Endothelial cell of umbilical vein (primary cell): ENCODE data around the gene ATN1. TPM values are rescaled to one million over a fixed set of nuclear protein-coding genes. Genes with fewer than 3 reads are reported as not detected.

Experiments used
- BruUV-seq: library from RNA; stranded (reverse); fragments of 400-500 nt; replicated peaks from 2 replicates; lab custom pipeline; 2021; lab: Mats Ljungman, UMichigan
- CTCF ChIA-PET: fragments of 300-600, 350-600 bp; sonication (Branson Sonifier 250); formaldehyde crosslinking; loops from one replicate; lab custom pipeline; 2021; ENCODE audit warnings: antibody characterized with exemption, inconsistent platforms; lab: Charles Lee
- POLR2A ChIA-PET: fragments of 300-600, 350-600 bp; sonication (Branson Sonifier 250); formaldehyde crosslinking; loops from one replicate; lab custom pipeline; 2021; ENCODE audit warnings: antibody characterized with exemption, inconsistent platforms; lab: Charles Lee
- DNase-seq: peaks from one replicate; pipeline ENCODE4 v3.0.0-alpha.2; 2011; ENCODE audit warnings: low read depth, low spot score
- FAIRE-seq: peaks from 2 replicates; lab custom pipeline; 2011; peaks lifted over from hg19 to GRCh38; lab: Jason Lieb, UNC
- H2AFZ ChIP-seq: 2 replicates; pipeline ENCODE4 v1.6.0; 2012; ENCODE audit warnings: low read depth, low read length, control low read depth, inconsistent platforms
- H3K27ac ChIP-seq: 2 replicates; pipeline ENCODE4 v1.5.1; 2011; ENCODE audit warnings: low read depth, mild to moderate bottlenecking, control low read depth, low read length, moderate library complexity; ENCODE audit not compliant: insufficient read depth
- H3K27me3 ChIP-seq, 2 experiments: 2 replicates each; pipeline versions ENCODE4 v1.6.0 to v1.6.1; 2011; ENCODE audit warnings: low read length in 2 of 2, mixed read lengths in 1 of 2; ENCODE audit not compliant: control insufficient read depth in 2 of 2, insufficient read depth in 2 of 2
- H3K36me3 ChIP-seq, 2 experiments: 2 replicates in 1 of 2; 3 replicates in 1 of 2; pipeline ENCODE4 v1.5.1; 2011; ENCODE audit warnings: low read length in 2 of 2, mild to moderate bottlenecking in 1 of 2, moderate library complexity in 1 of 2; ENCODE audit not compliant: control insufficient read depth in 2 of 2, insufficient read depth in 2 of 2; ENCODE audit errors: extremely low read depth in 1 of 2
- H3K4me1 ChIP-seq: 3 replicates; pipeline ENCODE4 v1.5.1; 2011; ENCODE audit warnings: mild to moderate bottlenecking, low read length; ENCODE audit not compliant: control insufficient read depth, insufficient read depth; ENCODE audit errors: extremely low read depth
- H3K4me2 ChIP-seq: 2 replicates; pipeline ENCODE4 v1.6.1; 2011; ENCODE audit warnings: low read length, control low read depth, mixed read lengths; ENCODE audit not compliant: insufficient read depth
- H3K4me3 ChIP-seq, 3 experiments: fragments of 200-600 bp in 1 of 3; sonication (generic), shearing (Covaris generic) in 1 of 3; replicated peaks in 1 of 3; 2 replicates each; pipeline ENCODE4 v1.5.1; 2011 to 2016; ENCODE audit warnings: control low read depth in 3 of 3, low read length in 3 of 3, mild to moderate bottlenecking in 2 of 3, inconsistent platforms in 1 of 3, low read depth in 1 of 3, moderate library complexity in 1 of 3; ENCODE audit not compliant: insufficient read depth in 1 of 3
- H3K79me2 ChIP-seq: 2 replicates; pipeline ENCODE4 v1.6.0; 2012; ENCODE audit warnings: low read length, inconsistent platforms; ENCODE audit not compliant: control insufficient read depth, insufficient read depth
- H3K9ac ChIP-seq: replicated peaks from 2 replicates; pipeline ENCODE3; 2011; ENCODE audit warnings: low read length, control low read depth; ENCODE audit not compliant: insufficient read depth; ENCODE audit errors: extremely low read depth
- H3K9me1 ChIP-seq: replicated peaks from 3 replicates; pipeline ENCODE4 v1.6.0; 2011; ENCODE audit warnings: mild to moderate bottlenecking, low read length; ENCODE audit not compliant: control insufficient read depth, insufficient read depth; ENCODE audit errors: extremely low read depth
- H3K9me3 ChIP-seq: replicated peaks from 2 replicates; pipeline ENCODE4 v1.5.1; 2012; ENCODE audit warnings: low read length, inconsistent platforms; ENCODE audit not compliant: control insufficient read depth, insufficient read depth
- H4K20me1 ChIP-seq: replicated peaks from 2 replicates; pipeline ENCODE3; 2011; ENCODE audit warnings: mild to moderate bottlenecking, low read length; ENCODE audit not compliant: control insufficient read depth, insufficient read depth; ENCODE audit errors: extremely low read depth
- CTCF ChIP-seq, 2 donors: IDR thresholded peaks; 1 replicate in 1 of 2; 2 replicates in 1 of 2; pipeline ENCODE4 v1.5.1; 2011; ENCODE audit warnings: low read length in 2 of 2, mild to moderate bottlenecking in 2 of 2, moderate library complexity in 2 of 2, control low read depth in 1 of 2, inconsistent platforms in 1 of 2, low read depth in 1 of 2; ENCODE audit not compliant: insufficient read depth in 1 of 2; ENCODE audit errors: extremely low read depth in 1 of 2
- GATA2 ChIP-seq: IDR thresholded peaks from 2 replicates; pipeline ENCODE4 v1.7.0; 2011; ENCODE audit warnings: low read depth, mild to moderate bottlenecking, moderate library complexity, mixed read lengths, low read length; ENCODE audit not compliant: insufficient read length, insufficient read depth
- JUN ChIP-seq: IDR thresholded peaks from 2 replicates; pipeline ENCODE4 v1.6.1; 2011; ENCODE audit warnings: borderline replicate concordance, low read depth; ENCODE audit not compliant: insufficient read length, insufficient read depth
- MYC ChIP-seq: IDR thresholded peaks from one replicate; pipeline ENCODE4 v1.6.1; 2011; ENCODE audit warnings: mild to moderate bottlenecking, low read depth, low read length
- POLR2A ChIP-seq: IDR thresholded peaks from 2 replicates; pipeline ENCODE4 v1.6.1; 2012; ENCODE audit warnings: low read depth, mild to moderate bottlenecking, control low read depth, low read length
- POLR2AphosphoS5 ChIP-seq: IDR thresholded peaks from 2 replicates; pipeline ENCODE4 v1.6.1; 2012; ENCODE audit warnings: low read depth, mild to moderate bottlenecking, control low read depth, low read length, moderate library complexity; ENCODE audit not compliant: insufficient read depth
- dilution Hi-C: fragments of 300-500 bp; cut with MboI; formaldehyde crosslinking; loops from one replicate; pipeline ENCODE4 v1.15.0; 2019; ENCODE audit warnings: low sequenced_read_pairs; ENCODE audit not compliant: extremely low pct_ligation_motif_present
- intact Hi-C: fragments of 100-400 bp; cut with micrococcal nuclease; formaldehyde crosslinking; loops from one replicate; pipeline ENCODE4 v1.10.0; 2022
- polyA plus RNA-seq, 4 experiments: library from polyadenylated mRNA; depleted of rRNA in 3 of 4; stranded (reverse) in 3 of 4; unstranded in 1 of 4; fragments of >200 nt; gene quantifications; 2 replicates each; pipeline versions ENCODE4 v1.2.1 to v1.2.3, GENCODE V29; 2011 to 2012; ENCODE audit warnings: missing spikeins in 1 of 4
- total RNA-seq: library from RNA; stranded (reverse); gene quantifications from 2 replicates; pipeline ENCODE4 v1.2.3, GENCODE V29; 2021
- TF ChIP-seq, protein P1 (sequence below): IDR thresholded peaks from 2 replicates; pipeline ENCODE4 v1.6.1; 2011; ENCODE audit not compliant: insufficient read depth, insufficient read length

The ATN1 gene
- total and polyA plus RNA-seq, 2 donors (not counting 3 experiments of a cell fraction or from before 2014, with no cell fraction given) = 46.4 to 117 TPM

GRCh38 chr12:6947615-6948014 lies 19.9 kb downstream of the ATN1 start:
- ChIA-PET CTCF (interaction anchor here (0.7 to 6.0 kb wide), 4 partner anchors 14 to 163 kb away, joined by 3 to 73 read pairs (median 10); partner anchors contain the start of gene C1RL), POLR2A (interaction anchor here (0.6 kb wide), 1 partner anchor 81 kb away, joined by 6 read pairs; no protein-coding TSS in a partner anchor)
- no peak overlapping the region for H3K9ac ChIP-seq
- H3K4me3 ChIP-seq = no peak overlapping the region
- no peak for FAIRE-seq
- no peak overlapping the region for H3K27ac ChIP-seq
- intact Hi-C loops (no loop called here), dilution Hi-C loops (no loop called here)
- H3K9me3 ChIP-seq = no peaks in the 10 kb centered on the region
- no peaks in the 10 kb centered on the region for H3K36me3 ChIP-seq
- no peaks in the 10 kb centered on the region for H3K9me1 ChIP-seq
- H4K20me1 ChIP-seq = no peaks in the 10 kb centered on the region
- no peaks in the 10 kb centered on the region for H3K27me3 ChIP-seq
- no peak for DNase-seq
- H3K4me2 ChIP-seq = no peak overlapping the region
- BruUV-seq = no TSS peak
- H2AFZ ChIP-seq = no peak overlapping the region
- H3K4me1 ChIP-seq = peaks cover 19% of the 10 kb centered on the region
- TF ChIP-seq GATA2 = no peak
- TF ChIP-seq, protein P1, sequence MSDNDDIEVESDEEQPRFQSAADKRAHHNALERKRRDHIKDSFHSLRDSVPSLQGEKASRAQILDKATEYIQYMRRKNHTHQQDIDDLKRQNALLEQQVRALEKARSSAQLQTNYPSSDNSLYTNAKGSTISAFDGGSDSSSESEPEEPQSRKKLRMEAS = no peak
- no peak for TF ChIP-seq POLR2AphosphoS5
- TF ChIP-seq MYC = no peak
- no peak for TF ChIP-seq POLR2A
- TF ChIP-seq JUN = no peak
- no peaks in the 10 kb centered on the region for H3K79me2 ChIP-seq

DNA sequence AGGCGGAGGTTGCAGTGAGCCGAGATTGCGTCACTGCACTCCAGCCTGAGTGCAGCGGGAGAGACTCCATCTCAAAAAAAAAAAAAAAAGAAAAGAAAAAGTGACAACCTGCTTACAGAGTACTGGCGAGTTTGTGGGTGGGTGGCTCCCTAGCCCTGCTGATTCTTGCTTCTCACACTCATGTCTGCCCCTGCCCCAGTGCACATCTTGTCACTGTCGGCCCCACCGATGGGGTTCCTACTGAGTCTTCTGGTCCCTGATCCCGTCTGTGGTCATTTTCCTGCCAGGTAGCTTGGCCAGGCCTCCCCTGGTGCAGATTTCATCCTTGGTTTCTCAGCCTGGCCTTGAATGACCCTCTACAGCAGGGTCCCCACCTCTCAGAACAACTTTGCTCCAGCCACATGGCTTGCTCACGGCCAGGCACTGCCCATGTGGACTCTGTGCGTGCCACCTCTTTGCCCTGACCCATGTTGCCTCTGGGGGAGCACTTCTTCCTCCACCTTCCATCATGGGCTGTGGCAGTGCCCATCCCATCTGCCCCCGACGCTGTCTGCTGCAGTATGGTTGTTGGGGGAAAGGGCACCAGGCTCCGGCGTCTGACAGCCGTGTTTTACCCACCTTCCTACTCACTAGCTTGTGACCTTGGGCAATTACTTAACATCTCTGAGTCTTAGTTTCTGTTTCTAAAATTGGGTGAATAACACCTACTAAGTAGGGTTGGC lies 21.3 kb downstream of the ATN1 start:
- intact Hi-C loops (no loop called here), dilution Hi-C loops (no loop called here)
- Histone ChIP-seq H2AFZ (no peak overlapping the region), H4K20me1 (no peaks in the 10 kb centered on the region), H3K27ac (no peak overlapping the region), H3K4me1 (peaks cover 27% of the 10 kb centered on the region), H3K4me3 (no peak overlapping the region), H3K9me3 (no peaks in the 10 kb centered on the region), H3K4me2 (no peak overlapping the region), H3K27me3 (no peaks in the 10 kb centered on the region), H3K36me3 (no peaks in the 10 kb centered on the region), H3K9ac (no peak overlapping the region), H3K79me2 (no peaks in the 10 kb centered on the region), H3K9me1 (no peaks in the 10 kb centered on the region)
- POLR2A ChIA-PET = no interaction called here
- TF ChIP-seq CTCF (IDR thresholded peaks at IDR 0.05; ENCODE audit: extremely low read depth in 1 of 2, insufficient read depth in 1 of 2, low read depth in 1 of 2, low read length in 2 of 2) (peak; percentile 2 to 4), POLR2A (no peak)
- CTCF ChIA-PET = interaction anchor here (0.7 to 1.7 kb wide), 4 partner anchors 12 to 164 kb away, joined by 3 to 6 read pairs (median 4); no protein-coding TSS in a partner anchor
- no peak for FAIRE-seq
- DNase-seq = no peak
- BruUV-seq = no TSS peak
